Ishikawa (cell line): Measurements from ENCODE around the gene FGR.

Source experiments
- CEBPB ChIP-seq: IDR thresholded peaks from 2 replicates; pipeline ENCODE4 v1.6.1; 2012
- CREB1 ChIP-seq: IDR thresholded peaks from 2 replicates; pipeline ENCODE4 v1.6.1; 2012; ENCODE audit warnings: low read depth
- EP300 ChIP-seq: IDR thresholded peaks from 2 replicates; pipeline ENCODE4 v1.6.1; 2012; ENCODE audit warnings: borderline replicate concordance
- FOXM1 ChIP-seq: IDR thresholded peaks from 2 replicates; pipeline ENCODE4 v1.6.1; 2012; ENCODE audit warnings: low read depth, borderline replicate concordance
- RAD21 ChIP-seq: IDR thresholded peaks from 2 replicates; pipeline ENCODE4 v1.6.1; 2012; ENCODE audit warnings: low read depth
- REST ChIP-seq: IDR thresholded peaks from 2 replicates; pipeline ENCODE4 v1.6.1; 2012; ENCODE audit warnings: low read depth, mild to moderate bottlenecking
- TAF1 ChIP-seq: IDR thresholded peaks from 2 replicates; pipeline ENCODE4 v1.6.1; 2012; ENCODE audit warnings: low read depth, mild to moderate bottlenecking
- USF1 ChIP-seq: IDR thresholded peaks from 2 replicates; pipeline ENCODE4 v1.6.1; 2012
- YY1 ChIP-seq: IDR thresholded peaks from 2 replicates; pipeline ENCODE4 v1.6.1; 2012; ENCODE audit warnings: low read depth
- TF ChIP-seq, protein P1 (sequence below): IDR thresholded peaks from 2 replicates; pipeline ENCODE4 v1.6.1; 2012

DNA sequence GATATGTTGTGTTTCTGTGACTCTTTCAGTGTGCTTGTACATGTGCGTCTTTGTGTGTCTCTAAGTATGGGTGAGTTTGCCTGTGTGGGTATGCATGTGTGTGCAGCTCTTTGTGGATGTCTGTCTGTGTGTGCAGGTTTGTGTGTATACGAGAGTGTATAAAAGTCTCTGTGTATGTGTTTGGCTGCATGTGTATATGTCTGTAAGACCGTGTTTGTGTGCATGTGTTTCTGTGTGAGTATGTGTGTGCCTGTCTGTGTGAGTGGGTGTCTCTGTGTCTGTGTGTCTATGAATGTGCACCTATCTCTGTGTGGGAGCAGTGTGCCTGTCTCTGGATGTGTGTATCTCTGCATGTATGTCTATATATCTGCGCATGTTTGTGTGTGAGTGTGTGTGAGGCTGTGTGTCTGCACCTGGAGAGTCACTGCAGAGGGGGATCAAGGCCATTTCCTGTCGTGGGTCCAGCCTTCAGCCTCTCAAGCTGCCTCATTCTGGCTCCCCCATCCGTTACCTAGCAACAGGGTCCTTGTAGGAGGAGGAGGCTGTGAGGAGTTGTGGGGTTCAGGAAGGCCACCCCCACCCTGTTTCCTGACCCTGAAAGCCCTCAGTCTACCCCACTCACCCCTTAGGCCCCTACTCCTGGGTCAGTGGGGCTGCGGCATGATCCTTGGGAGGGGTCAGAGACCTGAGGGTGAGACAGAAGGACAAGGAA, 10.4 kb downstream of the FGR start:
- no peak for TF ChIP-seq RAD21
- no peak for TF ChIP-seq EP300
- TF ChIP-seq TAF1, result no peak
- TF ChIP-seq, protein P1, sequence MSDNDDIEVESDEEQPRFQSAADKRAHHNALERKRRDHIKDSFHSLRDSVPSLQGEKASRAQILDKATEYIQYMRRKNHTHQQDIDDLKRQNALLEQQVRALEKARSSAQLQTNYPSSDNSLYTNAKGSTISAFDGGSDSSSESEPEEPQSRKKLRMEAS, result no peak
- TF ChIP-seq CREB1, result no peak
- TF ChIP-seq YY1, result no peak
- no peak for TF ChIP-seq REST
- TF ChIP-seq USF1, result no peak
- TF ChIP-seq CEBPB, result no peak
- TF ChIP-seq FOXM1, result no peak
